GM12892 (cell line): ENCODE data around the gene ARSH.

Experiments
- POLR2A ChIP-seq: IDR thresholded peaks from 2 replicates; pipeline ENCODE4 v1.6.1; 2011; ENCODE audit warnings: low read depth, low read length, control low read depth
- POLR2AphosphoS5 ChIP-seq: IDR thresholded peaks from 2 replicates; pipeline ENCODE4 v1.6.1; 2011; ENCODE audit warnings: low read depth, low read length, control low read depth
- TAF1 ChIP-seq: IDR thresholded peaks from 2 replicates; pipeline ENCODE4 v1.6.1; 2011; ENCODE audit warnings: low read depth, mild to moderate bottlenecking, control low read depth, low read length, borderline replicate concordance

GRCh38 chrX:3044196-3044595 lies 37.9 kb downstream of the ARSH start:
- TF ChIP-seq POLR2A (no peak), POLR2AphosphoS5 (no peak), TAF1 (no peak)
